Activated T-helper 1 cell treated with anti-CD3 and anti-CD28 coated beads, Interleukin-2, amount 50 U/mL, for 16 hours (primary cell): ENCODE data around the gene OR52J3.
"Not testable (repeated sequence)": the region's sequence is repeated elsewhere in the genome, so short reads cannot be mapped to it uniquely, and the experiment has no call there.

Source experiments
- DNase-seq, 2 donors: peaks; one replicate each; pipeline ENCODE4 v3.0.0-alpha.2; 2020; ENCODE audit warnings: low read depth in 1 of 2, low spot score in 1 of 2

OR52J3 gene

DNA sequence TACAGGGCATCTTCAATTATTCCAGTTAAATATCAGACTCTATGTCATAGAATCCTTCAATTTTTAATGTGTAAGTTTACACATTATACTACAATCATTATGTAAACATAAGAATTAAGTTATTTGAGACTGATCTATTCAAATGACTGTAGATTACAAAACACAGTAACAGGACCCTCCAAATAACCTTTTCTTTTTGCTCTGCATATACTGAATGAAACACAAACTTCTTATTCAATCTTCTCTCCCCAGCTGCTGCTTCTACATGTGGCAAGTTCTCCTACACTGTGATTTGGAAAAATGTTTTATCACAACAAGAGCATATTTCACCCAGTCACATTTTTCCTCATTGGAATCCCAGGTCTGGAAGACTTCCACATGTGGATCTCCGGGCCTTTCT, at the start of gene OR52J3:
OR52J3 (plus strand) TSS at position 301 of the 400 bp plus-strand sequence; CDS start at position 301, 0 bp downstream.
- DNase-seq = no peak

DNA sequence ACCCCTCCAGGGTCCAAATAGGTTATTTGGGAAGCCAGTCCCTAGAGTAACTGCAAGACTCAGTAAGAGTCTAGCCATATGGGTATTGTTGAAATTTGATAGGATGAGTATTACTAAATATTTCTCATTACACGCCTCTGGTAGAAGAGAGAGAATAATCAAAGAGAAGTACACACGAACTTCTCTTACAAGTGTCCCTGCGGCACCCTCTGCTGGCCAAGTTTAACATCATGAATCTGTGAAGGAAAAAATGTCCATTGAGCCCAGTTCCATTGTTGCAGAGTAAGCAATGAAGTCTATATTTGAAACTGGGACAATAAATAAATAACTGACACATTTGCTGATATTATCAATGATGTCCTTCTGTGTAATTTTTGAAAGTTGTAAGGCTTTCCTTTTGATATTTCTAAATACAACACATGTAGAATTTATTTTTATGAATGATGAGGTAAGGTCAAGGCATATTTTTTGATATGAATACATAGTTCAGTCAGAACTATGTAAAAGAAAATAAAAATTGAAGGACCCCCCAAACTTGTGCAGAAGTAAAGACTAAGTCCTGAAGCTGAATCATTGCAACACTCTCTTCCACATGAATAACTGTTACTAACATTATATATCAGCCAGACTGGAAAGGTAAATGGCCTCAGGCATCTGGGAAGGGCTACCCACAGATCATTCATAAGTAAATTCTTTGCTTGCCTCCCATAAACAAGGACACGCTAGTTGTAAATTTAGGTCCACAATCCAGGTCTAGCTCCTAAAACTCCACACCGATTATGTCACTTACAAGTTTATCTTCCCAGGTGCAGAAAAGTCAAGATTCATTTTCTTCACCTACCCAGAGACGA, 41.7 kb upstream of the OR52J3 start:
- DNase-seq = no peak

DNA sequence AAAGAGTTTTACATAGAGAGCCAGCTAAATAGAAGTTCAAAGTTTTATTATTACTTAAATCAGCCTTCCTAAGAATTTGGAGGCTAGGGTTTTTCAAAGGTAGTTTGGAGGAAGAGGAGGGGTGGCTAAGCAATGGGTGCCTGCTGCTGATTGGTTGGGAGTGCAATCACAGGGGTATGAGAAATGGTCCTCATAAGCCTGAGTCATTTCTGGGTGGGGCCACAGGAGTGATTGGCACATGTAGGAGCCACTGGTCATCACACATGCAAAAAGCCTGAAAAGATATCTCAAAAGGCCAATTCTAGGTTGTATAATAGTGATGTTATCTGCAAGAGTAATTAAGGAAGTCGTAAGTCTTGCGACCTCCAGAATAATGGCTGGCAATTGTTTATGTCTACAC, 38.8 kb upstream of the OR52J3 start:
- DNase-seq = no peak

DNA sequence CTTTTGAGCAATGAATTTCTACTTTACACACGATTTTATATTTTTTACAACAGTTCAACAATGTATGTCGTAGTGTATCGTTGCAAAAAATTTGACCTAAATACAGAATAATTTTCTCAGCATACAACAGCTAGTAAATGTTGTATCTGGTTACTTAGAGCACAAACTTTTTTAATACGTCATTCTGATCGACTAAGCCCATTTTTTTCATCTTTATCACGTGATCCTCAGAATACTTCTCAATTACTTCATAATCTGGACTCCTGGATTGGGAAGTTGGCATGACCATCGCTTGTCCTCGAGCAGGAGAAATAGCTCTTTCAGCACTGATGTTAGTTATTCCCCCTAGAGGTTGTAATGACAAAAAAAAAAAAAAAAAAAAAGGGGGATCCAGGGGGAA, 35.1 kb upstream of the OR52J3 start:
- no peak for DNase-seq

DNA sequence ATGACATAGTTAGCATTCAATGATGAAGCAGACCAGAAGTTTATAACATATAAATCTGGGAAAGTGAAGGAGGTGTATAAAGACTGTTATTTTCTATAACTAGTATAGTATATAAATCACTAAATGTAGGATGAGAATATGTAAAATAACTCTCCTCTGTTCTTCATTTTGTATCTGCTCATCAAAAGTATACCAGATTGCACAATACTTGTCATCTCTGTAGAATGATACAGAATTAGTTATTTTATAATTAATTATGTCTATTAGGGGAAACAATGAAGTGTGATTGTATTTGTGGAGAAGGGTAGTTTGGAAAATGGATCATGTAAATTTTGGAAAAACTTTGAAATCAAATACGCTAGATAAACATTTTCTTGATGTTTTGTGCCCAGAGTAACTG, 33.3 kb upstream of the OR52J3 start:
- no peak for DNase-seq

DNA sequence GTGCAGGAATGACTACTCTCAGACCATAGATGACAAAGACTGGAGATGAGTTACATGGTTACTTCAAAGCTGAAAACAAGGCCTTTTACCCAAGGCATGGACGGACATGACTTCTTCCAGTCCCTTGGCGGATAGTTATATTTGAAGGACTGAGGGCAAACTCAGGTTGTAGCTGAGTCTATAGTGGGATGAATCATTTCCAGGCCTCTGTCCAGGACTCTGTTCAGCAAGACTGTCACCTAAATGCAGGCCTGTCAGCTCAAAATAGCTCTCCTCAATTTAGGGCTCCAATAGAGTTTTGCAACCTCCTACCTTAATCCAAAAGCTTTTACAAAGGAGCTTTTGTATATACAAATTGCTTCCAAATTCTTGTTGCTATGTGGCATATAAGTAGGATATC, 24.3 kb upstream of the OR52J3 start:
- no peak for DNase-seq

DNA sequence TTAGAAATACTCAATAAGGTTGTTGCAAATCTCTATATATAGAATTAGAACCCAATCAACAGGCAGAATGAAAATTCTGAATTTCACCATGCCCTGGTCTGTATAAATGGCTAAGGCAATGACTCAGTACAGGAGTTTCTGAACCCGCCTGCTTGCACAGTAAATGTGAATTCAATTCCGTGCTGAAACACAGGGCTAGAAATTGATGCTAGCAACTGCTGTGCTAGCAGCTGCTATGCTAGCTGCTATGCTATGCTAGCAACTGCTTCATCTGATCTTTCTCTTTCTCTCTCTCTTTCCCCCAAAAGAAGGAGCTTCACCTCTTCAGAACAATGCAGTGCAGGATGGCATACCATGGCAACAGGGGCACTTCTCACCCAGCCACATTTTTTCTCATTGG, 9.7 kb upstream of the OR52J3 start:
- no peak for DNase-seq

DNA sequence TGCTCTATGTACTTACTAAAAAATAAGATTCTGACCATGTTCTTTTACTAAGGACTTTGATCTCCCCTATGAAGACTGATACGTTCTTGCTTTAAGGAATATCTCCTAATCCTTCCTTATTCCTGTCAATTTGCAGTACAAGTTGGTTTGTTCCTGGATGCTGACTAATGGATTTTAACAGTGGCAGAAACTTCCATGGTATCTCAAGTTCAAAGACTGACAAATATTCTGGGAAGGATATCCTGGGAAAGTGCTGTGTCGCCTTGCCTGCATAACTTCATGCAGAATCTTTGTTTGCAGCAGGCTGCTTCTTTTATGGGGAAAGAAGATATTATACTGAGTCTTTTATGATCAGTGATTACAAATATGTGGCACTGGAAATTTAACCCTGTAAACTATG, 8.4 kb upstream of the OR52J3 start:
- no peak for DNase-seq

DNA sequence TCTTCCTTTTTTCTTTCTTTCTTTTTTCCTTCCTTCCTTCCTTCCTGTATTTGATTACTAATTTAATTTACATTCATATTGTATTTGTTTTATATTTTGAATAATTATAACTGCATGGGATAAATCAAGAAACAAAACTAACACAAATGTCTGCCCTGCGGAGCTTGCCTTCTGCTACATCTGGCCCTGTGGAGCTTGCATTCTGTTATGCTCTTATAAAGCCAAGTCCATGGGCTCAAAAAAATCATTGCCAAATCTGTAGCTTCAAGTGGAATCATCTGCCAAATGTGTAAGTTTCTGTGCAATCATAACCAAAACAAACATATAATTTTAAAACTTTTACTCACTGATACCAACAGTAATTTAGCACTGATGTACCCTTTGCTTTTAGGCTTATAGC, 8.0 kb upstream of the OR52J3 start:
- no peak for DNase-seq

DNA sequence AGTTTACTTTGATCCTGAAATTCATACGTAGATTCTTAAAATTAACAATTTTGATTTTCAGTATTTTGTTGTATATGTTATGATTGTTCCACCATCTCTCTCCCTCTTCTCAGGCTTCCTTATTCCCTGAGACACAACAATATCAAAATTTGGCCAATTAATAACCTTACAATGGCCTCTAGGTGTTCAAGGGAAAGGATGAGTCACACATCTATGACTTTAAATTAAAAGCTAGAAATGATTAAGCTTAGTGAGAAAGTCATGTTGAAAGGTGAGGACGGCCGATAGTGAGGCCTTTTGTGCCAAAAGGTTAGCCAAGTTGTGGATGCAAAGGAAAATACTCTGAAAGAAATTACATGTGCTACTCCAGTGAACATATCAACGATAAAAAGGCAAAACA, 5.5 kb upstream of the OR52J3 start:
- no peak for DNase-seq

DNA sequence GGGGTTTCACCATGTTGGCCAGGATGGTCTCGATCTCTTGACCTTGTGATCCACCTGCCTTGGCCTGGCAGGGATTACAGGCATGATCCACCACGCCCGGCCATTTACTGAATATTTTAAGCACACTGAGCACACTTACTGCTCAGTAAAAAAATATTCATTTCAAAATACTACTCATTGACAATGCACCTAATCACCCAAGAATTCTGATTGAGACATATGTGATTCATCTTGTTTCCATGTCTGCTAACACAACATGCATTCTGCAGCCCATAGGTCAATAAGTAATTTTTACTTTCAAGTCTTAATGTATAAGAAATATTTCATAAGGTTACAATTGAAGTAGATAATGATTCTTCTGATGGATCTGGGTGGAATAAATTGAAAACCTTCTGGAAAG, 4.2 kb upstream of the OR52J3 start:
- no peak for DNase-seq

DNA sequence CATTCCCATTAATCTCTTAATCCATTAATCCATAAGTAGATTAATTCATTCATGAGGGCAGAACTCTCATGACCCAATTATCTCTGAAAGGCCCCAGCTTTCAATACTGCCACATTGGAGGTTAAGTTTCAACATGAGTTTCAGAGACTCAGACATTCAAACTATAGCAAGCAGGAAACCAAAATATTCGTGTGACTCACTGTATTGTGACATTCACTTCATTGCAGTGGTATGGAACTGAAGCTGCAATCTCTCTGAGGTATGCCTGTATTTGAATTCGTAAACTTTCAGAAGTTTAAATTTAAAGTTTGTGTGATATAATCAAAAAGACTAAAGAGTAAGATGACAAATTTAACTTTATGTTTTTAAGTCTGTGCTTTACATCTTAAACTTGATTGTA, 2.9 kb upstream of the OR52J3 start:
- no peak for DNase-seq

DNA sequence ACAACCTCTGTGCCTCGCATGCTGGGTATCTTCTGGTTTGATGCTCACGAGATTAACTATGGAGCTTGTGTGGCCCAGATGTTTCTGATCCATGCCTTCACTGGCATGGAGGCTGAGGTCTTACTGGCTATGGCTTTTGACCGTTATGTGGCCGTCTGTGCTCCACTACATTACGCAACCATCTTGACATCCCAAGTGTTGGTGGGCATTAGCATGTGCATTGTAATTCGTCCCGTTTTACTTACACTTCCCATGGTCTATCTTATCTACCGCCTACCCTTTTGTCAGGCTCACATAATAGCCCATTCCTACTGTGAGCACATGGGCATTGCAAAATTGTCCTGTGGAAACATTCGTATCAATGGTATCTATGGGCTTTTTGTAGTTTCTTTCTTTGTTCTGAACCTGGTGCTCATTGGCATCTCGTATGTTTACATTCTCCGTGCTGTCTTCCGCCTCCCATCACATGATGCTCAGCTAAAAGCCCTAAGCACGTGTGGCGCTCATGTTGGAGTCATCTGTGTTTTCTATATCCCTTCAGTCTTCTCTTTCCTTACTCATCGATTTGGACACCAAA, 516 bp downstream of the OR52J3 start:
- DNase-seq = no peak

DNA sequence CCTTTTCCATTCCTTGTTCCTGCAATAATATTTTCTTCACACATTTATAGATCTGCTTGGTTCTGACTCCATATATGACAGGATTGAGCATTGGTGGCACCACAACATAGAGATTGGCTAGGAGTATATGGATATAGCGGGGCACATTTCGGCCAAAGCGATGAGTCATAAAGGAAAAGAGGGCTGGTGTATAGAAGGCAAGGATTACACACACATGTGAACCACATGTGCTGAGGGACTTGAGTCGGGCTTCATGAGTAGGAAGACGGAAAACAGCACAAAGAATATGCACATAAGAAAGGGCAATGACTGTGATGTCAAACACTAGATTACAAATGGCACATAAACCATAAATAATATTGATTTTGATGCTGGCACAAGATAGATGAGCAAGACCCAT, 12.4 kb downstream of the OR52J3 start:
- not testable (repeated sequence) for DNase-seq

DNA sequence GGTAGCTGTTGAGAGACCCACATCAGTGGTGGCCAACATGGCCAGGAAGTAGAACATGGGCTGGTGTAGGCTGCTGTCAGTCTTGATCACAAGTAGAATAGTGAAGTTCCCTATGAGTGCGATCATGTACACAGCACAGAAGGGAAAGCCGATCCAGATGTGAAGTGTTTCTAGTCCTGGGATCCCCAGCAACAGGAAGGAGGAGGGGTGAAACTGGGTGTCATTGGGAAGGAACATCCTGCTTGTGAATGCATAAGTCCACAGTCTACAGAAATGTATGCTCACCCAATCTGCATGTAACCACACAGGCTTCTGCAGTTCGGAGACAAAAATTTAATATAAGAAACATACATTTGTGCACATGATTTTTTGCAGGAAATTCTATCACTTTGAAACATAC, 13.1 kb downstream of the OR52J3 start, which contains the start of gene OR52E2:
OR52E2 (minus strand) TSS at position 237 of the 400 bp plus-strand sequence; CDS start at position 237, 0 bp downstream.
- DNase-seq = no peak

DNA sequence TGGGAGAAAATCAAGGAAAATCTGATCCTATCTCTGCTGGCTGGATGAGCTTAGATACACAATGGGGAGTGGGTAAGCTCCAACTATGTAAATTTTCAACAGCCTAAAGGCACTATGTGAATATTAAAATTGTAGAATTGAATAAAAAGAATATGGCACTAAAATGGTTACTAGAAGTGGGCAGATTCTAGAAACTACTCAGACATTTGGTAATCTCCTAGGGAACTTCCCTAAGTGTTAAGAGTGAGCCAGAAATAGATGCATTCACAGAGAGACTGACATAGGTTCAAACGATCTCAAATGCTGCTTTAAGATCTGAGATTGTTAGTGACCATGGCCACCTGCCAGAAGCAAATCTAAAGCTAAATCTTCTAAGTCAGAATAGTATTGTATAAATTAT, 18.7 kb downstream of the OR52J3 start:
- DNase-seq = no peak

DNA sequence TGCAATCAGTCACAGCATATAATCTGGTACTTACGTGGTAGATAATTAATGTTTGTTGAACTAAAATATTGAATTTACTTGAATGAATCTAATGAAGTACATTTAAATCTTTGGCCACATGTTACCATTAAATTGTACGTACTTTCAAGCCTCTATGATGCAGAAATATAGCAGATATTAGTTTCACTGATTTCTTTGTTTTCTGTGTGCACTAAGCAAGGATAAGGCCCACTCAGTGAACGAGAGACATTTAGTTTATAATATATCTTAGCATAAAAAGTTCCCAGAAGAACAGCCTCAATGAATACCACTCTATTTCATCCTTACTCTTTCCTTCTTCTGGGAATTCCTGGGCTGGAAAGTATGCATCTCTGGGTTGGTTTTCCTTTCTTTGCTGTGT, 22.9 kb downstream of the OR52J3 start, which contains the start of gene OR52E1:
OR52E1 (plus strand) TSS at position 301 of the 400 bp plus-strand sequence.
- DNase-seq = no peak

DNA sequence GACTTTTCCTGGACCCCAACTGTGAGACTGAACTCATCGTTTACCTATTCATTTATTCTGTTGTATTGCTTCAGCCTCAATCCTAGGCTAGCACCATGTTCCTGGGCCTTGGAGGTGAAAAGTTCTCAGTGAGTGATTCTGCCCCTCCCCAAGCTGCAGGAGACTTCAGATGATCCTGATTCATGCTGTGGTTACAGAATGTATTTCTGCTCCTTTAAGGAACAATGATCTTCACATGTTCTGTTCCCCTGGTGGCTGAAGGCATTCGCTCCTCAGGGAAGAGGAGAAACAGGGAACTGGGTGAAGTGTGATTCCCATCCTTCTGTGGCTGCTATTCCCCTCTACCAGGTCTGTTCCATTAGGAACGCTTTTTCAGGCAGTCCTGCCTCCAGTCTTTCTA, 25.5 kb downstream of the OR52J3 start:
- DNase-seq = no peak

DNA sequence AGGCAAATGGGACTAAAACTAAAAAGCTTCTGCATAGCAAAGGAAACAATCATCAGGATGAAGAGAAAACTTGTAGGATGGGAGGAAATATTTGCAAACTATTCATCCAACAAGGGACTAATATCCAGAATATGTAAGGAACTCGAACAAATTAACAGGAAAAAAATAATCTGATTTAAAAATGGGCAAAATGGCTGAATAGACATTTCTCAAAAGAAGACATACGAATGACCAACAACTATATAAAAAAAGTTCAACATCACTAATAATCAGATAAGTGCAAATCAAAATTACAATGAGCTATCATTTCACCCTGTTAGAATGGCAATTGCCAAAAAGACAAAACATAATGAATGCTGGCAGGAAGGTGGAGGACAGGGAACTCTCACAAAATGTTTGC, 35.1 kb downstream of the OR52J3 start:
- DNase-seq = no peak

DNA sequence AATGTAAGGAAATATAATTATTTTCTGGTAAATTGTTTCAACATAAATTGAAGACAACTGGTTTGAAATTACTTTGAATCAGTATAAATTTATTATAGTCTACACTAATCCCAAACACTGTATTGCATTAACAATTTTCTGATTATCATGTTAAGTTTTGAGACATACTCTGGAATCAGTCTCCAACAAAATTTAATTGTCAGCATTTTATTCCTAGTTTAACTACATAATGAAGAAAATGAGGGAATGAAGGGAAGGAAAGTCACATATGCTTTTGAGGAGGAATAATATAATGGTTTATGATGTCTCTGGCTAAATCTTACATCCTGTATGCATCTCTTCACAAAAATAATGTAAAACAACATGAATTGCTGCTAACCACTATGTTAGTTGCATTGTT, 37.3 kb downstream of the OR52J3 start:
- DNase-seq = no peak

DNA sequence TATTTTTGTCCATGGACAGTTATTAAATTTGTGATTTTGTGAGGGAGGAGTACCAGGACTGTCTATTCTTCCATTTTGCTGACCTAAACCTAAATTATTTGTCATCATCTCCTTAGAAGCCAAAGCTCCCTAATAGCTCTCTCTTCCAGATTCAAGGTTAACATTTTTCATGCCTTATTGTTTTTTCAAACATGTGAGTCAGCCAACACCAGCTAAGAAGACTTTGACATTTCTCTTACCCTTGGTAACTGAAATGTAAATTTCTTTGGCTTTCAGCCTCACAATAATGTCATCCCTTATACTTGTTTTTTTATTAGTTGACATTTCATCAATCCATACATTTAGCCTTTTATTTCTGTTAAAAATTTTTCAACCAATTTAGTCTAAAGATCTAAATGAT, 42.2 kb downstream of the OR52J3 start:
- no peak for DNase-seq

DNA sequence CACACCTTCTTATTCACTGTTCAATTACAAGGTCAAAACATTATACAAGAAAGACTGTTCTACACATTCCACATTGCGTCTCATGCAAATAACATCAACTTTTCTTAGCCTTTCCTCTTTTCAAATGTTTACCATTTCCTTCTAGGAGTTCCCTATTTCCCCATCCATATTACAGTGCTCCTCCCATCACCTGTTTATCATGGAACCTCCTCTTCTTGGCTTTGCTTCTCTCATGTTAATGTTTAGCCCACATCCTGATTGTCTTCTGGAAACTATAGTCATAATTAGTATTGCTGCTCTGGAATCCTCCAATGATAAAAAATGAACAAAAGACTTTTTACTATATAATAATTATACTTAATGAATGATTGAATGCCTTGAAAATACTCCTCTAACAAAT, 44.3 kb downstream of the OR52J3 start:
- DNase-seq = no peak
